Activated CD4-positive, alpha-beta T cell treated with anti-CD3 and anti-CD28 coated beads, Interleukin-2, amount 50 U/mL, for 1 hour (primary cell): Measurements from ENCODE around the gene DGKI.

Source experiments
- DNase-seq: peaks from one replicate; pipeline ENCODE4 v3.0.0-alpha.2; 2020

Gene DGKI

GRCh38 chr7:137846827-137847567 lies at the start of gene DGKI:
DGKI (minus strand) TSS chr7:137846974.
- DNase-seq = no peak

- no peak for DNase-seq
Measured at GRCh38 chr7:137895301-137896221, 48.8 kb upstream of the DGKI start.

DNA sequence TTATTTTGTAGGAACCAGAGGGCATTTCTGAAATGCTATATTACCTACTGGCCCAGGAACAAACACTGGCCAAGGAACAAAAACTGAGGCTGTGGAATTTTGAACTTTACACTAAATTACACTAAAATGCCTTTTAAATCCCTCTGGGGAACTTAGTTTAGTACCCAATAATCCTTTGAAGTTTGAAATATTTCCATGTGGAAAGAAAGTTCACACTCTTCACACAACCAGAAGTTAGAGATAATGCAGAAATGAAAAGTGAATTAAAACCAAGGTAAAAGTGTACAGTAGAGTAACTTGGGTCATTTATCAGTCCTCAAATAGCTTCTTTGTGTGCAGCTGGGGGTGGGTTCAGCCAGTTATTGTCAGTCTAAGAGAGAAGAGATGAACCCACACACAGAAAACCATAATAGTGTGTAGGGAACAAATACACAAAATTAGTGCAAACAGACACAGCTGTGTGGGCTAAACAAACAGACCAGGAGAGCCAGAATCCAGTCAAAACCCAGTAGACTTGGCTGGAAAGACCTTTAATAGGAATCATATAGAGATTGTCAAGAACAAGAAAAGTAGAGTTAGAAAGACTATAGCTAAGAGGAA lies 46.5 kb upstream of the DGKI start:
- no peak for DNase-seq

DNA sequence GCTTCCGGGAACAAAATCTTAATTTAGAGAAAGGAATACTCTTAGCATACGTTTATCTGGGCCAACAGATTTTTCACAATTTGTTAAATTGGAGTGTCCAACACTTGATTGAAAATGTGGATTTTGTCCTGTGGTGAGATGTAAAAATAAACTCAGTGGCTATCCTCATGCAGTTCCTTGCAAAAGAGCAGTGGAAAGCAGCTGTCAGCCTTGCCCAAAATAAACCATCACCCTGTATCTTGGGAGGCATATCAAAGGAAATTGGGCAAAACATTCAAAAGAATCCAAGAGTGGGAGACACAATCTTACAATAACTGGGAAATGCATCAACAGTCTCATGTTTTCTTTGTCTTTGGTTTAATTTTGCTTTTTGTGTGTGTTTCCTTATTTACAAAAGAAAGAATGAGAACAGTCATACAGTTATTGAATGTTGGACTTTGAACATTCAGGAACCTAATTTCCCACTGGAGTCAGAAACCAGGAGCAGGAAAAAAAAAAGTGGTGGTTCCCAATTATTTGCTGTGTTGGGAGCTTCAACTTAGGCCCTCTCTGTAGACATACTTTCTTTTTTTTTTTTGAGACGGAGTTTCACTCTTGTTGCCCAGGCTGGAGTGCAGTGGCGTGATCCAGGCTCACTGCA lies 44.4 kb upstream of the DGKI start:
- no peak for DNase-seq

DNA sequence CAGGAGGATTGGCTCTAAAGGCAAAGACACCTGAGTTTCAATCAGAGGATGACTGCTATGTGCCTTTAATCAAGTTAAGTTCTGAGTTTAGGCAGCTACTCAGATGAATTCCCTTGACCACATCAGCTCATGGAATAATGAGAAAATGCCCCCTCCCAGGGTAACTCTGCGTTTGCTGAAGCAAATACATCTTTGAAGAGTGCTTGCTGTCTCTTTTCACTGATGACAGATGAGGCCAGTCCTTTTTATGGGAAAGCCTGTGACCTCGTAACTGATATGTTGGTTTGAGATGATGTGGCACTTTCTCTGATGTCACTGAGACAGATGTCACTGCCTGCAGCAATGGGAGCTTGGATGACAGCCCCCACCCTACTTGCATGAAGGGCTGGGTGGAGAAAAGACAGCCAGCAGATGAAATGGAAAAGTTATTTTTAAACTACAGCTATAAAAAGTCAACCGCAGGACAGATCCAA lies 43.7 kb upstream of the DGKI start:
- DNase-seq = no peak

DNA sequence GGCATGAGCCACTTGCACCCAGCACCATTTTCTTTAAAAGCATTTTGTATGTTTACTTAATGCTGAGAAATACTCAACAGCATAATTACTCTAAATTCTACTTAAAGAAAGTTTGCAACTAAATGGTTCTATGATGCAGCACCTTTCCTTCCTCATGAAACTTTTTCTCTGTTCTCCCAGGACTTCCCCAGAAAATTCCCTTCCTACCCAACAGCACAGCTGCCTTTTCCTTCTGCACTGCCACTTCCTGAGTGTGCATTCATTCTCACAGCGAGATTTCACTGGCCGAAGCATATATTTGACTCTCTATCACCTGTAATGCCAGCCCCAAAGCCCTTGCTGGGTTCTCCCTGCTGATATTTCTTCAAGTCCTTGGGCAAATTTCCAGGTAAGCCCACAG lies 41.5 kb upstream of the DGKI start:
- no peak for DNase-seq

DNA sequence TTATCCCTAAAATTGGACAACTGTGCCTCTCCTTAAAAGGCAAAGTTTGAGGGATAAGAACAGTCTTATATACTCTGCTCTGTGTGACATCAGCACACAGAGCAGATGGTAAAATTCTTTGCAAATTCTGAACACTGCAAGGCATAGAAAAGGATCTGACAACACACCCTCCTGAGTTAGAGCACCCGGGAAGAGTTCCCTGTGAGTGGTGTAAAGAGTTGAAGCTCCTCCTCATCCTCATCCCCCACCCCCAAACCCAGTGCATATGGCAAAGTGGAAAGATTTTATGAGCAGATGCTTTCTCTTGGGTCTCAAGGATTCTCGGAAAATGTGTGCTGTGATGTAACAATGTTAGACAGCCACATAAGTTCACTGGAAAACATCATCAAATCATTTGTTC lies 40.0 kb upstream of the DGKI start:
- DNase-seq = no peak

GRCh38 chr7:137886281-137886680 lies 39.5 kb upstream of the DGKI start:
- DNase-seq = no peak

- DNase-seq = no peak
Measured at GRCh38 chr7:137885678-137886077, 38.9 kb upstream of the DGKI start.

GRCh38 chr7:137882806-137883205 lies 36.0 kb upstream of the DGKI start:
- no peak for DNase-seq

DNA sequence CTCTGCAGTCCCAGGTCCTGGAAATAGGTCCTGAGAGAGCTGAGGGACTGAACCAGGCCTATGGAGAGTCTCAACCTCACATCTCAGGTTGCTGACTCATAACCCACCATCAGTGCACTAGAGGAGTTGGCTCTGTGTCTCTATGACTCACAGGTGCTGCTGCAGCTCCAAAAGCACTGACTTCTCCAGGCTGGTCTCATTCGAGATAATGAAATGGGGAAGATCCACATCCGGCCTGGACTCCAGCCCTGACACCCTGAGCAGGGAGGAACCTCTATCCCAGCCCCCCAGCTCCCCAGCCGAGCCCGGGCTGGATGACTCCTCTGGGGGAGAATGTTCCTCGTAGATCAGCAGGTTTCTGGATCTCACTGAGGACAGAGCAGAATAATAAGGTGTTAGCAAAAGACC lies 35.5 kb upstream of the DGKI start:
- DNase-seq = no peak

DNA sequence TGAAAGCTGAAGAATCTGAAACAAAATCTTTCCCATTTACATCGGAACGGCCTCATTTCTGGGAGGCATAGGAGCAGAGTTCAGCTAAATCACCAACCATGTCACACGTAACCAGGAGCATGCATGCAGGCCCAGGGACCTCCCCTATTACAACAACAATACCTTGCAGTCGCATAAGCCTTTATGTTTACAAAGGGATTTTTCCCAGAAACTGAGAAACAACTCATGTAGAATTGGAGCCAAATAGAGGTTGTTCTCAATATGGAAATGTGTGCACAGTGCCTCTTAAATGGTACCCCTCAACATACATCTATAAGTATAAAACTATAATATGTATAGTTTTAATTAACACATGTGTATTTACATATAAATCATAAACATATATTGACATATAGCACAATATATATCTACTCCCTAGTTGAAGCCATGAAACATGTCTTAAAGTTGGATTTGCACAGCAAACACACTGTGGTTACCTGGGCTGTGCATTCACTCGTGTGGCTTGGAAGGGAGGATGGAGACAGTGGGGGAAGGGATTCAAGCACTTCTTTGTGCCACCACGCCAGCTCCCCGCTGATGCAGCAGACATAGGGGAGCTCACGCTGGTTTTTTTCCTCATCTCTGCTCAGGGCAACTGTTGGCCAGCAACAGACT lies 35.0 kb upstream of the DGKI start:
- no peak for DNase-seq

GRCh38 chr7:137880432-137880831 lies 33.7 kb upstream of the DGKI start:
- DNase-seq = no peak

DNA sequence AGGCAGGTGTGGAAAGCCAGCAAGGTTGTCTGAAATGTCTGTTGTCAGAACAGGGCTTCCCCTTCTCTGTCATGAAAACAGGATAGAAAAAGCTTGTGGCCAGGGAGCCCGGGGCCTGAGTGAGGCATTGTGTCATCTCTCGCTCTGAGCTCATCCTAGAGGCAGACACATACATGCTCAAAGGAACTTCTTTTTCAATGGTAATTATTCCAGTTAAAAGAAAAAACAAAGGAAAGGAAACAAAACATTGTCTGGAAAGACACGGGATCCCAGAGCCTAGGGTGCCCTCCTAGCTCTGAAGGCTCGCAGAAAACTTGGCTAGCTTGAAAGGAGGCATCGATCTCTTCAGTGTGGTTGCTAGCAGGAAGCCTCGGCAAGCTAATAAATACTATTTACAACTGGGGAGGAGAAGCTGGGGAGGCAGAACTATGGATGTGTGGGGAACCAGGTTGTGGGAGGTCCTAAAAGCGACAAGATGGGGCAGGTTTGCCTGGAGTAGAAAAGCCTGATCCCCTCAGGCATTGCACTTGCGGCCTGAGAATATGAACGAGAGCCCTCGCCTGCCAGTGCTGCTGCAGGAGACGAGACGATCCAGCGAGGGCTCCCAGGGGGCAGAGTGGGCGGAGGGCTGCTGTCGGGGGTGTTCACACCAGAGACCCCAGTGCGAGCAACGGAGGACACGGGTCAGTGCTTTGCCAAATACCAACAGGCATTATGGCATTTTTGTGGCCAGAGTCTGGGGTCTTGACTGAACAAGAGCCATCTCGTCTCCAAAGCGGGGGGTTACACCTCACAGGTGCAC lies 32.8 kb upstream of the DGKI start:
- DNase-seq = no peak

GRCh38 chr7:137878333-137878961 lies 31.7 kb upstream of the DGKI start:
- no peak for DNase-seq

DNA sequence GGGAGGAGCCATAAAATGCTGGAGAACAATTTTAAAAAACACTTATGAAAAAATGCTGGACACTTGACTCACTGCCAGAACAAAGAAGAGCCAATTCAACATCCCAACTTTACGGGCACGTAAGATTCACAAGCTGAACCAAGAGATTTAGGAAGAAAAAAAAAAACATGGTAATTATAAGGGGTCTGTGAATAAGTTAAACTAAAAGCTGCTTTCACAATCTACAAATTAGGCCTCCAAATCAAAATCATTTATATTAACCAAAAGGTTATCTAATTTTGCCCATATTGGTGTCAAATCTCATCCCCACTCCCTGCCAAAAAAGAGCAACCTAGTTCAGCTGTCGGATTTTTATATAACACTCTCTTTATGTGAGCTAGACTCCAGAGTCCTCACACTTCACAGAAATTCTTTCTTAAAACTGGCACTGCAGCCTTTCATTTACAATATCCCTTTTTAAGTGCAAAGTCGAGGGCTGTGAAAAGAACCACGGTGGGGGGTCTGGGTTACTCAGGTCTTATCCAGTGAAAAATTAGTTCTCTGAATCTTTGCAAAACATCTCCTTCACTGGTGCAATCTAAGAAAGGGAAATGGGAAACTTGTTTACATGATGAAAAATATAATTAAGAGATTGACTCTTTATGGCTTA lies 30.4 kb upstream of the DGKI start:
- DNase-seq = no peak

- no peak for DNase-seq
Measured at GRCh38 chr7:137875746-137876145, 29.0 kb upstream of the DGKI start.

DNA sequence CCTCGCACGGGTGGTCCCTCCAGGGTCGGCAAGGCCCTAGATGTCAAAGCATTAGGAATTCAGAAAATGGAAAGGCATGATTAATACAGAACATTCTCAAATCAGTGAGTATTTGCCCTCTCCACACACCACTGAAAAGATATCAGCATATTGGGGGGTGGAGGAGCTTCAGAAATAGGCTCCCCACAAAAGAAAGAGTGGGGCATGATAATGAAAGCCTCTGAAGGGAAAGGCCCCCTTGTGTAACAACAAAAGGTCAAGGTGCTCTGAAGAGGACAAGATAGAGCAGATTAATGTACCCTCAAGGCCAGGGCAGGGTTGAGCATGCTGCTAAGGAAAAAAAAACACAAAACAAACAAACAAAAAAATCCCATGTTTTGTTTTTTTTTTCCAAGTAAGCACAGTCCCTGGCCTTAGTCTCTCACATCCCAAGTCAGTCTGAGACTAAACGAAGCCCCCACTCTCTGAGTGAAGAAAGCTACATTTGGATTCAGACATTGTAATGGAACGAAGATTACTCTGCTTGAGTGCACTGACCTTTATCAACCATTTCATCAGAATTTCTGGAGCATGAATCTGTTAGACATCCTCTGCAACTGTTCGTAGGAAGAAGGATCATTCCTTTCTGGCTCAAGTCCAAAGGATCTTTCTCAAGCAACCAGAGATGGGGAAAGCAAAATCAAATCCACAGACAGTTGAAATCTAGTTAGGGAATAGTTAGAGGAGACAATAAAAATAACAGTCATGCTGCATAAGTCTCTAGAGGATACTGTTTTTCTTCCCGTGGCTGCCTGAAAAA lies 27.4 kb upstream of the DGKI start:
- no peak for DNase-seq

DNA sequence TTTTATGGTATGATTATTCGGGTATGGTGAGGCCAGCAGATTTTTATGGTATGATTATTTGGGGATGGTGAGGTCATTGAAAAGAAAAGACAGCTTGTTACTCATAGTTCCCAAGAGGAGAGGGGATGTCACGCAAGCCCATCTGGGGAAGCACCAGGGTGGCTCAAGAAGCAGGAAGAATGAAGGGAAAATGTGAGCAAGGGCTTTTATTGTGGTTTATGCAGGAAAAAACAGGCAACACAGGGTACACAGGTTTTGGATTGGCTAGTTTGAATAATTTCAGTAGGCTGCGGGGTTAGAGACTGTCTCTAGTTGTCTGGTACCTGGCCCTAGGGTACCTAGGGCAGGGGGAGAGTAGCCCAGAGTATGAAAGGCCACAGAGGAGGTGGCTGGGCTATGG lies 26.8 kb upstream of the DGKI start:
- DNase-seq = no peak
